Umbilical cord (tissue), 2 donors: Measurements from ENCODE around the gene GLTP. TPM values are rescaled to one million over a fixed set of nuclear protein-coding genes. Genes with fewer than 3 reads are reported as not detected.
"Not testable (repeated sequence)": the region's sequence is repeated elsewhere in the genome, so short reads cannot be mapped to it uniquely, and the experiment has no call there.

Experiments
- DNase-seq: peaks from one replicate; pipeline ENCODE4 v3.0.0-alpha.2; 2015; ENCODE audit warnings: low spot score
- total RNA-seq: library from RNA; depleted of rRNA; stranded (reverse); fragments of >200 nt; gene quantifications from one replicate; pipeline ENCODE4 v1.2.3, GENCODE V29; 2014; ENCODE audit warnings: low replicate concordance; ENCODE audit not compliant: insufficient read depth

The GLTP gene
- total RNA-seq: 30.6 TPM

GRCh38 chr12:109880043-109880931, at the start of gene GLTP:
TSS of gene GLTP (minus strand) at chr12:109880541. CDS start at chr12:109880374, 167 bp downstream.
- DNase-seq: peak; percentile 88

GRCh38 chr12:109929326-109929725, 49.0 kb upstream of the GLTP start:
- DNase-seq: not testable (repeated sequence)

- no peak for DNase-seq
Observed at GRCh38 chr12:109928058-109928656, 47.8 kb upstream of the GLTP start.

DNA sequence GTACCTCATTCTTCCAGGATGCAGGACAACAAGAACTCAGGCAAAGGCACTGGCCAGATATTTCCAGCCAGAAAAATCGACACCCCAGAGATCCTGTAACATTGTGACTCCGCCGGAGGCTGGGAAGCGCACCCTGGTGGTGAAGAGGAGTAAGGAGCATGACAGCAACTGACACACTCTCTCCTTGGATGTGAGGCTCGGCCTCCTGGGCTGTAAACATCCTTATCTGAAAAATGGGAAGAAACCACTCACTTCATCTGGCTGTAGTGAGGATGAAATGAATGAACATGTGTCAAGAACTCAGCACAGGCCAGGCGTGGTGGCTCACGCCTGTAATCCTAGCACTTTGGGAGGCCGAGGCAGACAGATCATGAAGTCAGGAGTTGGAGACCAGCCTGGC, 47.3 kb upstream of the GLTP start:
- DNase-seq: no peak

DNA sequence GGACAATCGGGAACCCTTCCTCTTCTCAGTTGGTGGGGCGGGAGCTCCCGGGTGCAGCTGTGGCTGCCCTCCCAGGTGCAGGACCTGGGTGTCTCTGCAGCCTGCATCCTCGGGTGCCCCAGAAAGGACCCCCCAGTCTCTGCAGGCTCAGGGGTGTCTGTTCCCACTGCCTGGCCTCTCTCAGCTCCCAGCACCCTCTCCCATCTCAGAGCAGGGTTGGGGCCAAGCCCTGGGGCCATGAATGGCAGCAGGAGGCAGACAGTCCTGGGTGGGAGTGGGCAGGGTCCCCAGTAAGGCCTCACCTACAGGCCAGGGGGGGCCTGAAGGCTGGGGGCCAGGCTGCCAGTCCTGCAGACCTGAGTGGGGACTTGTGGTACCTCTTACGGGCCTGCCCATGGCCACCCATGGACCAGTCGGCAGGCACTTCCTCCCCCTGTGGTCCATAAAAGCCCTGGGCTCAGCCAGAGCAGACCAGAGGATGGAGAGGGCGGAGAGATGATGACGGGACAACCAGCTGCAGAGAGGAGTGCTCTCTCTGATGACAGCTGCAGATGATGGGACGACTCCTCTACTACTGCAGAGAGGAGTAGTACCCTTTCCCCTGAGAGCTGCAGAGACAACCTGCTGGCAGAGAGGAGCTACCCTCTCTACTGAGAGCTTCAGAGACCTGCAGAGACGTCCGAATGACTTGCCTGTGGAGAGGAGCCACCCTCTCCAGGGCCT, 46.3 kb upstream of the GLTP start:
- DNase-seq: no peak

DNA sequence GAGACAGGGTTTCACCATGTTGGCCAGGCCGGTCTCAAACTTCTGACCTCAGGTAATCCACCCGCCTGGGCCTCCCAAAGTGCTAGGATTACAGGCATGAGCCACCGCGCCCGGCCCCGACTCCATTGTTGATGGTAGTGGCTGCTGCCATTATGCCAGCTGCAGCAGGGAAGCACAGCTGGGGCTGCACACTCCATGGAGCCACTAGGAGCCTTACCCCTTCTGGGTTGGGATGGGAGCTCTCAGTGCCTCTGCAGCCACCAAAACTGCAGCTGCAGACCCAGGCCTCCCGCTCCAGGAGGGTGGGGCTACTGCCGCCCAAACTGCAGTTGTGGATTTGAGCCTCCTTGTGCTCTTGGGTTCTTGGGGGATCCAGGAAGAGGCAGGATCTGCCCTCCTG, 45.7 kb upstream of the GLTP start:
- no peak for DNase-seq

GRCh38 chr12:109925185-109925840, 45.0 kb upstream of the GLTP start:
- DNase-seq: no peak

GRCh38 chr12:109923481-109924245, 43.3 kb upstream of the GLTP start:
- DNase-seq: no peak

- no peak for DNase-seq
Observed at GRCh38 chr12:109923038-109923437, 42.7 kb upstream of the GLTP start.

DNA sequence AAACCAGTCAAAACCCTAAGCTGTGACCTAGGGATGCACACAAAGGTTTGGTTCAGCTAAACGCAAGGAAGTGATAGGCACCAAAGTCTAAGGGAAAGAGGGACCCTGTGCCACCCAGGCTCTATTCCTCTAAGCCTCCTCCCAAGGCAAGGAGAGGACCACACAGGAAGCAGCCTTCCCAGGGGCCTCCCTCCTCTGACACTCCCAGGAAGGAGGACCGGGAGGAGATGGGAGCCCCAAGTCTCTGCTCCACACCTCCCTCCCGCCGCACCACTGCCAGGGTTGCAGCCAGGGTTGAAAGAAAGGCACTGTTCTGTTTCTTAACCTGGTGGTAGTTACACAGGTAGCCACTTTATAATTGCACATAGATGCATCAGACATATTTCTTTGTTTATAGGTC, 41.6 kb upstream of the GLTP start:
- no peak for DNase-seq

DNA sequence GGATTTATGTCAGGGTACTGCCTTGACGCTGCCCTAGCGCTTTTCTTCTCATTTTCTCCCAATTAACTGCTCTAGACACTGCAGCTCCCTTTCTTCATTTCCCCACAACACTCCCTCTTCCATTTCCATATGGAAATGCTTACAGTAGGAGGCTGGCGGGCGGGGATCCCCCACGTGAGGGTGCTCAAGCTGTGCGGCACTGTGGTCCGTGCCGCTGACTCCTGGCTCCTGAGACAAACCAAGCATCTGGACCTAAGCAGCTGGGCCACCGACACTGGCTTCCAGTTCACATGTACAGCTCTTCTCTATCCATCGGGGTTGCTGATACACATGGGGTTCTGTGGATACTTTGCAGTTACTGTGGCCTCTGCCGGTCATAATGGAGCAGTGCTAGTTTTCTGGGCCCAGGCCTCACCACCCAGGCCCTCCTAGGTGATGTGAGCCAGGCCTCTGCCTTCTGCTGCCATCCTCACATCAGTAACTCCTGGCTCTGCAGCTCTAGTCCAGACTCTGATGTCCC, 40.0 kb upstream of the GLTP start:
- no peak for DNase-seq

DNA sequence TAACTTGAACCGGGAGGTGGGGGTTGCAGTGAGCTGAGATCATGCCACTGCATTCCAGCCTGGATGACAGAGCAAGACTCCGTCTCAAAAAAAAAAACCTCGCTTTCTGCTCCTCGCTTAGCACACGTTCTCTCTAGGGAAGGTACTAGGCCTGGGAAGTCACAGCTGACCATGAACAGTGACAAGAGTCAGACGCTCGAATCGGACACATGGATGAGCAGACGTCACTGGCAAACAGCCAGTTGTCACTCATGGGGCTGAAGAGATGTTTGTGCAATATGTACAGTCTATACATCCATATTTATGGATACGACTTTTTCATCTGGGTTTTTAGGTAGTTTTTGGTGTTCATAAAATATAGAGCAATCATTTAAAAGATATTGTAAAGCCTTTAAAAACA, 39.1 kb upstream of the GLTP start:
- DNase-seq: no peak

- DNase-seq: no peak
Observed at GRCh38 chr12:109916045-109916444, 35.7 kb upstream of the GLTP start.

- DNase-seq: no peak
Observed at GRCh38 chr12:109915171-109916040, 35.1 kb upstream of the GLTP start.

- DNase-seq: no peak
Observed at GRCh38 chr12:109914461-109914860, 34.1 kb upstream of the GLTP start.

DNA sequence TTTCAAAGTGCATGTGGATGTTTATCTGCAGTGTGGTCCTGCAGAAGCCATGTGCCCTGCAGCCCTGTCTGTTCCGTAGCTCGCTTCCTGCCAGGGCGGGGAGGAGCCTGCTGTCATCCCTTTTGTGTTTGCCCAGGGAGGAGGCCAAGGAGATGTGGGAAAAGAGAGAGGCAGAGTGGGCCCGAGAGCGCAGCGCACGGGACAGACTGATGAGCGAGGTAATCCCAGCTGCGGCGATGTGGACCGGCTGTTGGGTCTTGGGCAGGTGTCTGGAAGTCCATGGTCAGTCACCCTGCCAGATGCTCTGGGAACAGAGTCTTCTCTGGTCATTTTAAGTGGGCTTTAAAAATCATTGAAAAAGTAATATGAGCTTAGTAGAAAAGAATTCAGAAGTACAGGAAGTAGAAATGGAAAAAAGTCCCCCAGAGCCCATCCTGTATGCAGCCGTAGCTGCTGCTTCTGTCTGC, 32.5 kb upstream of the GLTP start:
- no peak for DNase-seq

DNA sequence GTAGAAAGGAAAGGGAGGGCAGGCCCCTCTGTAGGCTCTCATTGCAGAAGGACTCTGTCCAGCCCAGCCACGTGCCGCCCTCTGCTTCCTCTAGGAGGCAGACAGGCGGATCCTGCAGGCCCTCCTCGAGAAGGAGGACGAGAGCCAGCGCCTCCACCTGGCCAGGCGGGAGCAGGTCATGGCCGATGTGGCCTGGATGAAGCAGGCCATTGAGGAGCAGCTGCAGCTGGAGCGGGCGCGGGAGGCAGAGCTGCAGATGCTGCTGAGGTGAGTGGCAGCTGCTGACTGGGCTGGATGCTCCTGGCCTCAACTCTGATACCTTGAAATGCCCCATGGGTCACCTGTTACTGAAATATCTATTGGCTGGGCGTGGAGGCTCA, 30.6 kb upstream of the GLTP start:
- no peak for DNase-seq

- DNase-seq: no peak
Observed at GRCh38 chr12:109910254-109910968, 30.1 kb upstream of the GLTP start.

- no peak for DNase-seq
Observed at GRCh38 chr12:109905301-109905700, 25.0 kb upstream of the GLTP start.
